IMR-90 (cell line): ENCODE results near the gene LDHD. TPM values are rescaled to one million over a fixed set of nuclear protein-coding genes. Genes with fewer than 3 reads are reported as not detected.

ENCODE experiments used
- ATAC-seq: fragments of 200-7000 bp; cut with Tn5 transposase; 2 replicates; pipeline ENCODE4 v1.9.1; 2020; ENCODE audit warnings: low read depth, mild to moderate bottlenecking, moderate library complexity
- BruUV-seq: library from RNA; stranded (reverse); fragments of 400-500 nt; replicated peaks from 2 replicates; lab custom pipeline; 2021; lab: Mats Ljungman, UMichigan
- CTCF ChIA-PET: fragments of 300-600 bp; formaldehyde crosslinking; extraction: SDS; loops from one replicate; lab custom pipeline; 2021; ENCODE audit warnings: antibody characterized with exemption; lab: Yijun Ruan, JAX
- POLR2A ChIA-PET: fragments of 300-600 bp; sonication (Branson Sonifier 250); formaldehyde crosslinking; loops from one replicate; lab custom pipeline; 2022; ENCODE audit warnings: antibody characterized with exemption; ENCODE audit not compliant: unreplicated experiment; lab: Charles Lee
- DNase-seq: peaks from one replicate; pipeline ENCODE4 v3.0.0; 2013
- H2AFZ ChIP-seq: replicated peaks from 2 replicates; pipeline ENCODE3; 2013; ENCODE audit warnings: low read length, mild to moderate bottlenecking; ENCODE audit not compliant: poor library complexity
- H2AK5ac ChIP-seq: 2 replicates; pipeline ENCODE4 v1.6.1; 2013; ENCODE audit warnings: low read depth, low read length, inconsistent platforms
- H2AK9ac ChIP-seq: replicated peaks from 2 replicates; pipeline ENCODE3; 2013; ENCODE audit warnings: mild to moderate bottlenecking, low read depth, low read length, moderate library complexity; ENCODE audit not compliant: poor library complexity
- H2BK120ac ChIP-seq: 2 replicates; pipeline ENCODE4 v1.6.1; 2013; ENCODE audit warnings: low read depth, low read length, inconsistent platforms
- H2BK15ac ChIP-seq: 3 replicates; pipeline ENCODE4 v1.6.1; 2013; ENCODE audit warnings: low read depth, low read length, inconsistent platforms
- H2BK20ac ChIP-seq: 2 replicates; pipeline ENCODE4 v1.6.1; 2013; ENCODE audit warnings: low read depth, mild to moderate bottlenecking, inconsistent platforms, low read length, moderate library complexity
- H2BK5ac ChIP-seq: 2 replicates; pipeline ENCODE4 v1.6.1; 2013; ENCODE audit warnings: mild to moderate bottlenecking, low read depth, low read length, inconsistent platforms; ENCODE audit not compliant: poor library complexity, severe bottlenecking
- H3K14ac ChIP-seq: replicated peaks from 2 replicates; pipeline ENCODE4 v1.6.1; 2013; ENCODE audit warnings: low read depth, low read length, inconsistent platforms
- H3K18ac ChIP-seq: 2 replicates; pipeline ENCODE4 v1.6.1; 2013; ENCODE audit warnings: low read depth, low read length, control low read depth
- H3K23ac ChIP-seq: 2 replicates; pipeline ENCODE4 v1.6.1; 2013; ENCODE audit warnings: low read depth, low read length, inconsistent platforms
- H3K27ac ChIP-seq: 2 replicates; pipeline ENCODE4 v1.5.1; 2013; ENCODE audit warnings: mild to moderate bottlenecking, control low read depth, low read length; ENCODE audit not compliant: insufficient read depth
- H3K27me3 ChIP-seq: 2 replicates; pipeline ENCODE4 v1.6.1; 2013; ENCODE audit warnings: low read length; ENCODE audit not compliant: control insufficient read depth, insufficient read depth
- H3K36me3 ChIP-seq: 2 replicates; pipeline ENCODE4 v1.6.1; 2013; ENCODE audit warnings: low read length, mixed read lengths; ENCODE audit not compliant: control insufficient read depth, insufficient read depth
- H3K4ac ChIP-seq: 2 replicates; pipeline ENCODE4 v1.6.1; 2013; ENCODE audit warnings: low read depth, low read length, inconsistent platforms
- H3K4me1 ChIP-seq: 2 replicates; pipeline ENCODE4 v1.6.1; 2013; ENCODE audit warnings: low read length, mixed read lengths; ENCODE audit not compliant: control insufficient read depth, insufficient read depth
- H3K4me2 ChIP-seq: 2 replicates; pipeline ENCODE4 v1.6.1; 2013; ENCODE audit warnings: low read depth, mild to moderate bottlenecking, control low read depth, low read length, moderate library complexity
- H3K4me3 ChIP-seq: 2 replicates; pipeline ENCODE4 v1.5.1; 2013; ENCODE audit warnings: low read depth, mild to moderate bottlenecking, control low read depth, low read length, moderate library complexity; ENCODE audit not compliant: insufficient read depth
- H3K56ac ChIP-seq: 2 replicates; pipeline ENCODE4 v1.6.1; 2013; ENCODE audit warnings: low read length, inconsistent platforms; ENCODE audit not compliant: insufficient read depth; ENCODE audit errors: extremely low read depth
- H3K79me1 ChIP-seq, 2 experiments: 2 replicates each; pipeline ENCODE4 v1.6.1; 2013; ENCODE audit warnings: low read length in 2 of 2, inconsistent platforms in 1 of 2, low read depth in 1 of 2
- H3K9ac ChIP-seq: 2 replicates; pipeline ENCODE4 v1.6.1; 2013; ENCODE audit warnings: low read depth, low read length, control low read depth
- H3K9me1 ChIP-seq: 2 replicates; pipeline ENCODE4 v1.6.1; 2013; ENCODE audit warnings: low read length, inconsistent platforms; ENCODE audit not compliant: insufficient read depth
- H3K9me3 ChIP-seq: 2 replicates; pipeline ENCODE4 v1.6.1; 2013; ENCODE audit warnings: low read length; ENCODE audit not compliant: control insufficient read depth, insufficient read depth
- H4K20me1 ChIP-seq: 2 replicates; pipeline ENCODE4 v1.6.1; 2013; ENCODE audit warnings: low read length, inconsistent platforms; ENCODE audit not compliant: insufficient read depth
- H4K5ac ChIP-seq: 2 replicates; pipeline ENCODE4 v1.6.1; 2013; ENCODE audit warnings: mild to moderate bottlenecking, low read depth, low read length, control low read depth
- H4K8ac ChIP-seq, 2 experiments: 2 replicates each; pipeline ENCODE4 v1.6.1; 2013; ENCODE audit warnings: low read depth in 2 of 2, low read length in 2 of 2, control low read depth in 1 of 2, inconsistent platforms in 1 of 2
- H4K91ac ChIP-seq: 2 replicates; pipeline ENCODE4 v1.6.1; 2013; ENCODE audit warnings: low read depth, low read length, inconsistent platforms; ENCODE audit not compliant: insufficient read depth
- BHLHE40 ChIP-seq: fragments of 150-350 bp; IDR thresholded peaks from 2 replicates; pipeline ENCODE4 v1.6.1; 2016; ENCODE audit warnings: mild to moderate bottlenecking, low read depth, low read length
- CEBPB ChIP-seq: IDR thresholded peaks from 2 replicates; pipeline ENCODE4 v1.6.1; 2012; ENCODE audit warnings: low read depth, low read length, improper control_type of control experiment
- CHD1 ChIP-seq: IDR thresholded peaks from 2 replicates; pipeline ENCODE4 v1.6.1; 2012; ENCODE audit warnings: low read depth, low read length, improper control_type of control experiment
- CTCF ChIP-seq: conservative IDR thresholded peaks from 2 replicates; pipeline ENCODE4 v1.5.1; 2012; ENCODE audit warnings: mild to moderate bottlenecking, low read depth, low read length, improper control_type of control experiment
- FOS ChIP-seq: fragments of 150-350 bp; IDR thresholded peaks from 2 replicates; pipeline ENCODE4 v1.6.1; 2016; ENCODE audit warnings: low read depth, low read length
- MAZ ChIP-seq: IDR thresholded peaks from 2 replicates; pipeline ENCODE4 v1.6.1; 2012; ENCODE audit warnings: low read depth, mild to moderate bottlenecking, low read length, improper control_type of control experiment, moderate library complexity, borderline replicate concordance
- MXI1 ChIP-seq: IDR thresholded peaks from 2 replicates; pipeline ENCODE4 v1.6.1; 2012; ENCODE audit warnings: low read depth, mild to moderate bottlenecking, low read length, moderate library complexity, borderline replicate concordance
- NFE2L2 ChIP-seq: fragments of 150-350 bp; IDR thresholded peaks from 2 replicates; pipeline ENCODE4 v1.6.1; 2016; ENCODE audit warnings: low read depth, mild to moderate bottlenecking, low read length
- RAD21 ChIP-seq: IDR thresholded peaks from 2 replicates; pipeline ENCODE4 v1.6.1; 2012; ENCODE audit warnings: low read length, improper control_type of control experiment
- RCOR1 ChIP-seq: IDR thresholded peaks from 2 replicates; pipeline ENCODE4 v1.6.1; 2012; ENCODE audit warnings: mild to moderate bottlenecking, low read length, improper control_type of control experiment; ENCODE audit not compliant: insufficient replicate concordance
- RFX5 ChIP-seq: IDR thresholded peaks from 2 replicates; pipeline ENCODE4 v1.8.0; 2012; ENCODE audit warnings: low read depth, mild to moderate bottlenecking, low read length, moderate library complexity
- SMC3 ChIP-seq: fragments of 150-350 bp; IDR thresholded peaks from 2 replicates; pipeline ENCODE4 v1.6.1; 2016; ENCODE audit warnings: low read depth, mild to moderate bottlenecking, antibody characterized with exemption, low read length, moderate library complexity
- WGBS, 2 experiments: methylation state at CpG; one replicate each; pipeline versions ENCODE4 v1.1.5 to v1.1.7; 2013; ENCODE audit warnings: missing lambda C conversion rate in 2 of 2; ENCODE audit not compliant: insufficient read length in 1 of 2; ENCODE audit errors: extremely low coverage in 2 of 2; 5-methylcytosine and 5-hydroxymethylcytosine counted together
- dilution Hi-C: fragments of 300-500 bp; cut with HindIII; formaldehyde crosslinking; loops from one replicate; pipeline ENCODE4 v1.14.3; 2018; ENCODE audit warnings: low sequenced_read_pairs; ENCODE audit not compliant: unreplicated experiment
- in situ Hi-C: fragments of 300-500 bp; cut with MboI; formaldehyde crosslinking; loops from 3 replicates; pipeline ENCODE4 v1.14.3; 2019; ENCODE audit warnings: low sequenced_read_pairs, inconsistent platforms, mixed read lengths
- intact Hi-C: fragments of 100-400 bp; cut with micrococcal nuclease; formaldehyde crosslinking; loops from 2 replicates; pipeline ENCODE4 v1.10.0; 2022
- polyA plus RNA-seq, 3 experiments: library from polyadenylated mRNA; depleted of rRNA; stranded (reverse); fragments of >200 nt; gene quantifications; 2 replicates each; pipeline ENCODE4 v1.2.3, GENCODE V29; 2012; ENCODE audit warnings: low replicate concordance in 1 of 3
- total RNA-seq: library from RNA; depleted of rRNA; stranded (reverse); fragments of >200 nt; gene quantifications from 2 replicates; pipeline ENCODE4 v1.2.3, GENCODE V29; 2012
- TF ChIP-seq, protein P1 (sequence below): fragments of 150-350 bp; IDR thresholded peaks from 2 replicates; pipeline ENCODE4 v1.6.1; 2016; ENCODE audit warnings: low read depth, mild to moderate bottlenecking, low read length, moderate library complexity, borderline replicate concordance

LDHD gene
- total and polyA plus RNA-seq, 2 of the 4 experiments (the other 2 are of a cell fraction) = under 0.01 to 0.26 TPM

GRCh38 chr16:75105306-75106061 lies 11.1 kb downstream of the LDHD start (continued):
- TF ChIP-seq MXI1 (no peak), CEBPB (no peak)

- H3K18ac ChIP-seq = peak overlapping the region; percentile 39; the same call in 1 of the 2 replicates
- H4K5ac ChIP-seq = no peak overlapping the region; the same call in 1 of the 2 replicates
- H3K23ac ChIP-seq = no peak overlapping the region
- H3K4ac ChIP-seq = peak overlapping the region; percentile 38; the same call in 1 of the 2 replicates
- no peak for DNase-seq
- peak overlapping the region; percentile 4; the same call in 1 of the 2 replicates for H4K91ac ChIP-seq
- no peak overlapping the region for H2AK9ac ChIP-seq
- H3K9me1 ChIP-seq = peaks cover 31% of the 10 kb centered on the region
- peaks cover 15 to 70% of the 10 kb centered on the region in 2 experiments for H3K79me1 ChIP-seq
- no peak overlapping the region for H3K14ac ChIP-seq
- H3K36me3 ChIP-seq = no peaks in the 10 kb centered on the region; the same call in 1 of the 2 replicates
- ChIA-PET POLR2A (no interaction called here), CTCF (interaction anchor here (0.8 kb wide), 1 partner anchor 43 kb away, joined by 3 read pairs; no protein-coding TSS in a partner anchor)
- no peaks in the 10 kb centered on the region for H3K9me3 ChIP-seq
- H4K8ac ChIP-seq = no peak overlapping the region
- dilution Hi-C loops = no loop called here
- no peak overlapping the region for H2BK20ac ChIP-seq
- peaks cover 41% of the 10 kb centered on the region for H3K4me1 ChIP-seq
- H2AFZ ChIP-seq = no peak overlapping the region
- no peak overlapping the region for H3K4me2 ChIP-seq
- in situ Hi-C loops = loop anchor here (5.0 kb wide), 1 partner anchor 103 kb away; no protein-coding TSS in a partner anchor
- no peak overlapping the region for H3K4me3 ChIP-seq
- H2BK5ac ChIP-seq = no peak overlapping the region
- H2AK5ac ChIP-seq = peak overlapping the region; percentile 35; the same call in 1 of the 2 replicates
- no peak overlapping the region for H3K56ac ChIP-seq
- no peak overlapping the region for H2BK15ac ChIP-seq
- H4K20me1 ChIP-seq = no peaks in the 10 kb centered on the region
- peak overlapping the region; percentile 84; the same call in 1 of the 2 replicates for H3K27ac ChIP-seq
- 80% methylated on average over 2 of the region's 11 CpGs; no CpG with 5 or more reads in 1 of the 2 experiments for WGBS, 2 experiments
- no peak for ATAC-seq
- intact Hi-C loops = no loop called here
- H3K27me3 ChIP-seq = no peaks in the 10 kb centered on the region
- H3K9ac ChIP-seq = no peak overlapping the region
- BruUV-seq = no TSS peak
- H2BK120ac ChIP-seq = no peak overlapping the region
- TF ChIP-seq RAD21 = no peak
- TF ChIP-seq CEBPB = no peak
- no peak for TF ChIP-seq CHD1
- TF ChIP-seq RFX5 = no peak
- TF ChIP-seq SMC3 = no peak
- TF ChIP-seq MAZ = no peak
- TF ChIP-seq CTCF = no peak
- TF ChIP-seq RCOR1 = no peak
- TF ChIP-seq, protein P1, sequence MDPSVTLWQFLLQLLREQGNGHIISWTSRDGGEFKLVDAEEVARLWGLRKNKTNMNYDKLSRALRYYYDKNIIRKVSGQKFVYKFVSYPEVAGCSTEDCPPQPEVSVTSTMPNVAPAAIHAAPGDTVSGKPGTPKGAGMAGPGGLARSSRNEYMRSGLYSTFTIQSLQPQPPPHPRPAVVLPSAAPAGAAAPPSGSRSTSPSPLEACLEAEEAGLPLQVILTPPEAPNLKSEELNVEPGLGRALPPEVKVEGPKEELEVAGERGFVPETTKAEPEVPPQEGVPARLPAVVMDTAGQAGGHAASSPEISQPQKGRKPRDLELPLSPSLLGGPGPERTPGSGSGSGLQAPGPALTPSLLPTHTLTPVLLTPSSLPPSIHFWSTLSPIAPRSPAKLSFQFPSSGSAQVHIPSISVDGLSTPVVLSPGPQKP = no peak
- no peak for TF ChIP-seq BHLHE40
- no peak for TF ChIP-seq FOS
- no peak for TF ChIP-seq NFE2L2
These were observed 11.7 kb downstream of the LDHD start for GRCh38 chr16:75104836-75105235.
